Esophagus squamous epithelium (tissue), 5 donors: ENCODE data around the gene CDH11. TPM values are rescaled to one million over a fixed set of nuclear protein-coding genes. Genes with fewer than 3 reads are reported as not detected.

Experiments used
- DNase-seq: peaks from one replicate; lab custom pipeline; 2025; lab: John Stamatoyannopoulos, UW
- H3K27ac ChIP-seq, 4 donors: fragments of 200-600 bp; sonication (generic); one replicate each; pipeline ENCODE4 v1.5.1; 2016 to 2019; ENCODE audit warnings: mild to moderate bottlenecking in 1 of 4
- H3K27me3 ChIP-seq, 4 donors: fragments of 200-600 bp; sonication (generic); 1 replicate in 3 of 4; 2 replicates in 1 of 4; pipeline versions ENCODE4 v1.5.1 to v1.6.0; 2017 to 2021; ENCODE audit warnings: antibody characterized with exemption in 1 of 4
- H3K36me3 ChIP-seq, 3 donors: fragments of 200-600 bp; sonication (generic); one replicate each; pipeline ENCODE4 v1.5.1; 2016 to 2019
- H3K4me1 ChIP-seq, 3 donors: fragments of 200-600 bp; sonication (generic); one replicate each; pipeline ENCODE4 v1.5.1; 2017 to 2019
- H3K4me3 ChIP-seq, 4 donors: fragments of 200-600 bp; sonication (generic); 1 replicate in 3 of 4; 2 replicates in 1 of 4; pipeline ENCODE4 v1.5.1; 2016 to 2019; ENCODE audit warnings: mild to moderate bottlenecking in 2 of 4, moderate library complexity in 1 of 4
- H3K9me3 ChIP-seq, 3 donors: fragments of 200-600 bp; sonication (generic); one replicate each; pipeline ENCODE4 v1.5.1; 2016 to 2019
- CTCF ChIP-seq, 6 experiments: fragments of 450-650 bp in 4 of 6; fragments of 200-600 bp in 2 of 6; sonication (generic) in 2 of 6; IDR thresholded peaks; one replicate each; pipeline ENCODE4 v1.5.1; 2016 to 2019; ENCODE audit warnings: antibody characterized with exemption in 6 of 6, mild to moderate bottlenecking in 4 of 6, moderate library complexity in 4 of 6
- POLR2A ChIP-seq, 4 donors: fragments of 450-650 bp; IDR thresholded peaks; one replicate each; pipeline ENCODE4 v1.6.1; 2017; ENCODE audit warnings: antibody characterized with exemption in 4 of 4, mild to moderate bottlenecking in 4 of 4, moderate library complexity in 3 of 4
- WGBS, 2 donors: methylation state at CpG; one replicate each; pipeline ENCODE4 v1.1.5; 2018; 5-methylcytosine and 5-hydroxymethylcytosine counted together
- intact Hi-C: fragments of 100-400 bp; cut with DNase I; formaldehyde crosslinking; loops from one replicate; pipeline ENCODE4 v1.15.0; 2022
- total RNA-seq, 4 donors: library from RNA; depleted of rRNA; stranded (reverse); fragments of >200 nt; gene quantifications; one replicate each; pipeline ENCODE4 v1.1.0, GENCODE V29; 2016
- donor health status: DM: yes; HTN: yes; CAD: no.

Gene CDH11
- total RNA-seq, 4 donors from 2014 or later = 3.4 to 17.5 (median 6.6) TPM

DNA sequence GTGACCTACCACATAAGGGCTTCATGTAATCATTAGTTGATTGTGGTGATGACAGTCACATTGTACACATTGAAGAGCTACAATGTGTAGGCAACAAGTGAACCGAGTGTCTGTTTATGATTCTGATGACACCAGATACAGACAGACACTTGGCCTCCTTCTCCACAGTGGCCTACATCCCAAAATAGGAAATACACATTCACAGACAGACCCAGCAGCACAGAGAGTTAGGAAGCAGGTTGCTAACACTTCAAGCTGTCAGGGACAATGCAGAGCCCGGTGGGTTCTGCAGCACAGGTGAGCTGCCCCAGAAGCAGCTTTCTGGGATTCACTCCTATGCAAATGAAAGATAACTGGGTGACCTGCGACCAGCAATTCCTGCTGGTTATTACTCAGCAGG lies 72.2 kb downstream of the CDH11 start:
- Histone ChIP-seq H3K4me1 (no peaks in the 10 kb centered on the region), H3K27me3 (no peaks in the 10 kb centered on the region), H3K36me3 (no peaks in the 10 kb centered on the region), H3K4me3 (no peak overlapping the region), H3K27ac (no peak overlapping the region), H3K9me3 (no peaks in the 10 kb centered on the region)
- intact Hi-C loops = no loop called here
- 40 to 88% methylated on average over 1 of the region's 3 CpGs for WGBS, 2 donors
- DNase-seq = no peak
- TF ChIP-seq POLR2A (IDR thresholded peaks at IDR 0.05) (no peak), CTCF (IDR thresholded peaks at IDR 0.05) (no peak)

- 83 to 87% methylated on average over 6 to 7 of the region's 7 CpGs for WGBS, 2 donors
- no peak for DNase-seq
- TF ChIP-seq POLR2A (IDR thresholded peaks at IDR 0.05) (no peak), CTCF (IDR thresholded peaks at IDR 0.05) (no peak)
- Histone ChIP-seq H3K27me3 (no peaks in the 10 kb centered on the region), H3K4me3 (no peak overlapping the region), H3K4me1 (no peaks in the 10 kb centered on the region), H3K36me3 (no peaks in the 10 kb centered on the region), H3K27ac (no peak overlapping the region), H3K9me3 (no peaks in the 10 kb centered on the region)
- intact Hi-C loops = no loop called here
Observed at GRCh38 chr16:65045961-65046360, 75.9 kb downstream of the CDH11 start.

DNA sequence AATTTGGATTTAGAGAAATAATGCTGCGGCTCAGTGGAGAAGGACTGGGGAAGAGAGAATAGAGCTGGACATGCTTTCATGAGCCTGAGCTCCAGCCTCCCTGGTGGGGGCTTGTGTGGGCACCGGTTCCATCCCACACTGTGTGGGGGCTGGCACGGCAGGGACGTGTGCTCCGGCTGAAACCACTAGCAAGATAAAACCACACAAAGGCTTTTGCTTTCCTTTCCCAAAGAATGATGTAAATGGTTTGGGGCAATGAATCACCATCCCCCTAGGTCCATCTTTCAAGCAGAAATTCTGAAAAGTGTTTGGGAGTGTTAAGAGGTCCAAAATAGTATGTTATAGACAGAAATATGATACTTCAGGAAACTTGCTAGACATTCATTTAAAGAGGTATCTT lies 77.0 kb downstream of the CDH11 start:
- intact Hi-C loops = no loop called here
- Histone ChIP-seq H3K36me3 (no peaks in the 10 kb centered on the region), H3K27ac (no peak overlapping the region), H3K27me3 (no peaks in the 10 kb centered on the region), H3K4me1 (no peaks in the 10 kb centered on the region), H3K9me3 (no peaks in the 10 kb centered on the region), H3K4me3 (no peak overlapping the region)
- 67 to 77% methylated on average over 5 of the region's 5 CpGs for WGBS, 2 donors
- TF ChIP-seq POLR2A (IDR thresholded peaks at IDR 0.05) = no peak
- TF ChIP-seq CTCF (IDR thresholded peaks at IDR 0.05) = no peak
- DNase-seq = no peak

GRCh38 chr16:65044026-65044425 lies 77.8 kb downstream of the CDH11 start:
- Histone ChIP-seq H3K36me3 (no peaks in the 10 kb centered on the region), H3K4me3 (no peak overlapping the region), H3K27ac (no peak overlapping the region), H3K27me3 (no peaks in the 10 kb centered on the region), H3K9me3 (no peaks in the 10 kb centered on the region), H3K4me1 (no peaks in the 10 kb centered on the region)
- intact Hi-C loops = no loop called here
- WGBS, 2 donors = 89 to 91% methylated on average over 2 of the region's 2 CpGs
- no peak for DNase-seq
- TF ChIP-seq POLR2A (IDR thresholded peaks at IDR 0.05) = no peak
- no peak for TF ChIP-seq CTCF (IDR thresholded peaks at IDR 0.05)

DNA sequence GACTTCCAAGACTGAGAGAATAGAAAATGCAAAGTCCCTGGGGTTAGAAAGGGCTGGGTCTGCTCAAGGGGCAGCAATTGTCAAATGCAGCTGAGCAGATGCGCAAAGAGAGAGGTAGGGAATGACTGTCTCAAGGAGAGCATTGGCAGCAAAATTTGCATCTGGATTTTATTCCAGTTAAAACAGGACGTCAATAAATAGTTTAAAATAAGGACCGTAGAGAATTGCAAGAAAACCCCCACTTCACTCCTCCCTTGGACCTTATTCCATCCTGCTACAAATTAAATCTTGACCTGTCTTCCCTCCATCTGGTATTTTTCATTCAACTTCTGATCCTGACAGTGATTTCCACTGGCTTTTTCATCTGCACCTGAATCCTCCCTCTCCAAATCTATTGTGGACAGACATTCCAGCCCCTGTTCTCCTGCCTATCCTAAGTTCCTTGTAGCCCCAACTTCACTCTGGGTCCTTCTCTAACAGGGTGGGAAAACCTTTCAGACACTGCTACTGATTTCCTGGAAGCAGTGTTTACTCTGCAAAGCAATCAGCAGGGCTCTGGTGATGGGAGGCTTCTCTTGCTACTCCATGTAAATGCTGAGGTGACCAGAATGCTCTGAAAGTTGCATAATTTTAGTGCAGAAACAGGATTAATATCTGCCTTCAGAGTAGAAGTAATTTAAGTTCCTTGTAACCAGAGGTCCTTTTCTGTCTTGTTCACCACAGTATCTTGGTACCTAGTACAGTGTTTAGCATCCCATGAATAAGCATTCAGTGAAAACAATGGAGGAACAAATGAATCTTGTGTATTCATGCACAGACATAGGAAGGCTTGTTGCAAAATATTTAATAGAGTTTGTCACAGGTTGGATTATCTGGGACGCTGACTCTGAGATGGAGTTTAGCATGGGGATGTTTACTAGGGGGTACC lies 79.2 kb downstream of the CDH11 start:
- Histone ChIP-seq H3K27me3 (no peaks in the 10 kb centered on the region), H3K4me1 (no peaks in the 10 kb centered on the region), H3K4me3 (no peak overlapping the region), H3K9me3 (no peaks in the 10 kb centered on the region), H3K36me3 (no peaks in the 10 kb centered on the region), H3K27ac (no peak overlapping the region)
- no peak for TF ChIP-seq CTCF (IDR thresholded peaks at IDR 0.05)
- TF ChIP-seq POLR2A (IDR thresholded peaks at IDR 0.05) = no peak
- intact Hi-C loops = no loop called here
- WGBS, 2 donors = 76 to 81% methylated on average over 4 of the region's 4 CpGs
- DNase-seq = no peak
